Gastroesophageal sphincter (tissue), 4 donors: Measurements from ENCODE around the gene CPED1. TPM values are rescaled to one million over a fixed set of nuclear protein-coding genes. Genes with fewer than 3 reads are reported as not detected.

Experiments
- ATAC-seq: fragments of 150-250 bp; one replicate; pipeline ENCODE4 v1.9.1; 2016; ENCODE audit warnings: mild to moderate bottlenecking, moderate library complexity
- H3K27ac ChIP-seq, 4 donors: fragments of 200-600 bp; sonication (generic) in 3 of 4; 1 replicate in 3 of 4; 2 replicates in 1 of 4; pipeline ENCODE4 v1.5.1; 2016 to 2019
- H3K27me3 ChIP-seq: fragments of 200-600 bp; sonication (generic); one replicate; pipeline ENCODE4 v1.5.1; 2019
- H3K36me3 ChIP-seq, 2 donors: fragments of 200-600 bp; sonication (generic); one replicate each; pipeline ENCODE4 v1.5.1; 2019; ENCODE audit warnings: control low read depth in 1 of 2
- H3K4me1 ChIP-seq, 3 donors: fragments of 200-600 bp; sonication (generic); 1 replicate in 2 of 3; 2 replicates in 1 of 3; pipeline ENCODE4 v1.5.1; 2016 to 2019; ENCODE audit warnings: control low read depth in 2 of 3
- H3K4me3 ChIP-seq, 2 donors: fragments of 200-600 bp; sonication (generic); one replicate each; pipeline ENCODE4 v1.5.1; 2019; ENCODE audit warnings: mild to moderate bottlenecking in 1 of 2, moderate library complexity in 1 of 2
- H3K9me3 ChIP-seq, 3 donors: fragments of 200-600 bp; sonication (generic); one replicate each; pipeline ENCODE4 v1.5.1; 2017 to 2019; ENCODE audit warnings: control low read depth in 2 of 3
- CTCF ChIP-seq, 4 experiments: fragments of 200-600 bp in 2 of 4; fragments of 450-650 bp in 2 of 4; sonication (generic) in 1 of 4; IDR thresholded peaks; one replicate each; pipeline ENCODE4 v1.5.1; 2017 to 2019; ENCODE audit warnings: antibody characterized with exemption in 4 of 4, mild to moderate bottlenecking in 2 of 4, moderate library complexity in 2 of 4
- EP300 ChIP-seq: sonication (generic); formaldehyde crosslinking; IDR thresholded peaks from one replicate; pipeline ENCODE4 v1.6.1; 2017; ENCODE audit warnings: antibody characterized with exemption, mild to moderate bottlenecking
- POLR2A ChIP-seq, 2 donors: fragments of 450-650 bp; IDR thresholded peaks; one replicate each; pipeline ENCODE4 v1.6.1; 2017; ENCODE audit warnings: antibody characterized with exemption in 2 of 2, mild to moderate bottlenecking in 2 of 2, moderate library complexity in 1 of 2
- POLR2AphosphoS5 ChIP-seq: sonication (generic); formaldehyde crosslinking; IDR thresholded peaks from one replicate; pipeline ENCODE4 v1.6.1; 2017; ENCODE audit warnings: antibody characterized with exemption
- WGBS, 2 donors: methylation state at CpG; one replicate each; pipeline ENCODE4 v1.1.5; 2018; ENCODE audit warnings: low coverage in 1 of 2; 5-methylcytosine and 5-hydroxymethylcytosine counted together
- total RNA-seq, 4 donors: library from RNA; depleted of rRNA; stranded (reverse); fragments of >200 nt; gene quantifications; one replicate each; pipeline ENCODE4 v1.1.0, GENCODE V29; 2016

The CPED1 gene
- total RNA-seq, 4 donors from 2014 or later: 35.1 to 97.7 (median 60.5) TPM

- Histone ChIP-seq H3K9me3 (no peaks in the 10 kb centered on the region), H3K4me3 (no peak overlapping the region), H3K27ac (no peak overlapping the region), H3K27me3 (no peaks in the 10 kb centered on the region), H3K4me1 (no peaks in the 10 kb centered on the region), H3K36me3 (no peaks in the 10 kb centered on the region)
- ATAC-seq: no peak
- no peak for TF ChIP-seq POLR2AphosphoS5
- TF ChIP-seq POLR2A (IDR thresholded peaks at IDR 0.05): no peak
- TF ChIP-seq EP300: no peak
- no peak for TF ChIP-seq CTCF (IDR thresholded peaks at IDR 0.05)
- 79 to 80% methylated on average over 2 of the region's 2 CpGs for WGBS, 2 donors
These were observed 181.0 kb downstream of the CPED1 start for GRCh38 chr7:121169469-121169868.

GRCh38 chr7:121172484-121172883 lies 184.0 kb downstream of the CPED1 start:
- no peaks in the 10 kb centered on the region for H3K27me3 ChIP-seq
- no peak overlapping the region for H3K27ac ChIP-seq
- no peaks in the 10 kb centered on the region for H3K9me3 ChIP-seq
- no peak for ATAC-seq
- no peaks in the 10 kb centered on the region for H3K4me1 ChIP-seq
- H3K4me3 ChIP-seq: no peak overlapping the region
- TF ChIP-seq POLR2AphosphoS5: no peak
- no peak for TF ChIP-seq EP300
- no peak for TF ChIP-seq POLR2A (IDR thresholded peaks at IDR 0.05)
- TF ChIP-seq CTCF (IDR thresholded peaks at IDR 0.05): no peak
- WGBS, 2 donors: 89 to 100% methylated on average over 1 of the region's 1 CpG
- no peaks in the 10 kb centered on the region for H3K36me3 ChIP-seq

DNA sequence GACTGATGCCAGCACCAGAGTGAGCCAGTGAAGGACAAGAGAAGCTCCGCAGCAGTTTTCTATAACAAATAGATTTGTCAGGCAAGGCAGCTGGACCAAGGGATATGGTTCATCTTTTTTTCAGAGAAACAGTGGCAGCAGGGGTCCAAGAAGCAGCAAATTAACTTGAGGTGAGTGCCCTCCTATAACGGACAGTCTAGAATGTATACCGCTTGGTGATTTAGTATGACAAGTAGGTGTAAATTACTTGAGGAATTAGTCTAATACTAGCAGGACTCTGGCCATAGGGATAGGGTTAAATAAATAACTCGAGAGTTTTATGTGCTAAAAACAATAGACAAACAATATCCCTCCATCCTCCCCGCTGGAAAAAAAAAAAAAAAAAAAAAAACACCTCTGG lies 187.3 kb downstream of the CPED1 start:
- no peak for TF ChIP-seq EP300
- TF ChIP-seq POLR2AphosphoS5: no peak
- TF ChIP-seq CTCF (IDR thresholded peaks at IDR 0.05): no peak
- no peak for TF ChIP-seq POLR2A (IDR thresholded peaks at IDR 0.05)
- 39 to 68% methylated on average over 5 of the region's 5 CpGs for WGBS, 2 donors
- Histone ChIP-seq H3K4me1 (no peaks in the 10 kb centered on the region), H3K36me3 (no peaks in the 10 kb centered on the region), H3K27ac (no peak overlapping the region), H3K4me3 (no peak overlapping the region), H3K9me3 (no peaks in the 10 kb centered on the region), H3K27me3 (no peaks in the 10 kb centered on the region)
- ATAC-seq: no peak

GRCh38 chr7:121178452-121178851 lies 189.9 kb downstream of the CPED1 start:
- no peaks in the 10 kb centered on the region for H3K9me3 ChIP-seq
- H3K36me3 ChIP-seq: no peaks in the 10 kb centered on the region
- no peaks in the 10 kb centered on the region for H3K27me3 ChIP-seq
- ATAC-seq: no peak
- H3K27ac ChIP-seq: no peak overlapping the region
- H3K4me3 ChIP-seq: no peak overlapping the region
- no peak for TF ChIP-seq POLR2AphosphoS5
- no peak for TF ChIP-seq CTCF (IDR thresholded peaks at IDR 0.05)
- TF ChIP-seq POLR2A (IDR thresholded peaks at IDR 0.05): no peak
- no peak for TF ChIP-seq EP300
- WGBS, 2 donors: 86 to 89% methylated on average over 2 to 3 of the region's 3 CpGs
- peaks cover 0 to 10% (median 0%) of the 10 kb centered on the region in 3 donors for H3K4me1 ChIP-seq

- Histone ChIP-seq H3K27ac (no peak overlapping the region), H3K36me3 (no peaks in the 10 kb centered on the region), H3K4me1 (peaks cover 0 to 10% (median 0%) of the 10 kb centered on the region in 3 donors), H3K4me3 (no peak overlapping the region), H3K27me3 (no peaks in the 10 kb centered on the region), H3K9me3 (no peaks in the 10 kb centered on the region)
- 65 to 69% methylated on average over 2 of the region's 2 CpGs for WGBS, 2 donors
- TF ChIP-seq EP300 (no peak), CTCF (IDR thresholded peaks at IDR 0.05) (no peak), POLR2AphosphoS5 (no peak), POLR2A (IDR thresholded peaks at IDR 0.05) (no peak)
- ATAC-seq: no peak
These were observed 190.5 kb downstream of the CPED1 start for GRCh38 chr7:121178869-121179497.
